C4-2B (cell line): ENCODE measurements around the gene CORO2B.

Source experiments
- CTCF ChIP-seq: fragments of 450-650 bp; conservative IDR thresholded peaks from 2 replicates; pipeline ENCODE4 v1.5.1; 2017; ENCODE audit warnings: mild to moderate bottlenecking
- ZFX ChIP-seq: fragments of 450-650 bp; IDR thresholded peaks from 2 replicates; pipeline ENCODE4 v1.6.1; 2017

GRCh38 chr15:68615811-68616210 lies 37.0 kb downstream of the CORO2B start:
- TF ChIP-seq CTCF: no peak
- no peak for TF ChIP-seq ZFX
